Muscle layer of colon (tissue), 2 donors: ENCODE data around the gene KLHDC4.
"Not testable (repeated sequence)": the region's sequence is repeated elsewhere in the genome, so short reads cannot be mapped to it uniquely, and the experiment has no call there.

Experiments
- H3K27ac ChIP-seq: one replicate; pipeline ENCODE4 v1.7.0; 2013; ENCODE audit warnings: low read depth, mild to moderate bottlenecking, low read length, moderate library complexity
- H3K27me3 ChIP-seq, 2 donors: one replicate each; pipeline ENCODE4 v1.7.0; 2013; ENCODE audit warnings: low read length in 2 of 2, mild to moderate bottlenecking in 2 of 2; ENCODE audit not compliant: insufficient read depth in 2 of 2, control insufficient read depth in 1 of 2
- H3K36me3 ChIP-seq: one replicate; pipeline ENCODE4 v1.7.0; 2013; ENCODE audit warnings: mild to moderate bottlenecking, low read length; ENCODE audit not compliant: insufficient read depth
- H3K4me1 ChIP-seq: one replicate; pipeline ENCODE4 v1.7.0; 2013; ENCODE audit warnings: mild to moderate bottlenecking, low read length; ENCODE audit not compliant: insufficient read depth
- H3K4me3 ChIP-seq, 2 donors: one replicate each; pipeline ENCODE4 v1.7.0; 2013; ENCODE audit warnings: low read length in 2 of 2, low read depth in 1 of 2, mild to moderate bottlenecking in 1 of 2, moderate library complexity in 1 of 2
- H3K9ac ChIP-seq: one replicate; pipeline ENCODE4 v1.7.0; 2013; ENCODE audit warnings: low read length
- H3K9me3 ChIP-seq: one replicate; pipeline ENCODE4 v1.7.0; 2013; ENCODE audit warnings: mild to moderate bottlenecking, low read length
- donor health status: abdominal sarcoma.
- donor health status: Adenocarcinoma of cecum.

The KLHDC4 gene

GRCh38 chr16:87724490-87725291, 41.1 kb downstream of the KLHDC4 start:
- H3K27ac ChIP-seq = no peak overlapping the region

GRCh38 chr16:87723226-87723623, 42.6 kb downstream of the KLHDC4 start:
- H3K27ac ChIP-seq = no peak overlapping the region
- H3K9me3 ChIP-seq = no peaks in the 10 kb centered on the region
- no peak overlapping the region for H3K9ac ChIP-seq
- no peaks in the 10 kb centered on the region for H3K27me3 ChIP-seq
- peaks cover 5% of the 10 kb centered on the region for H3K36me3 ChIP-seq
- no peak overlapping the region for H3K4me3 ChIP-seq
- no peaks in the 10 kb centered on the region for H3K4me1 ChIP-seq

More at GRCh38 chr16:87724490-87725291, 41.1 kb downstream of the KLHDC4 start:
- H3K36me3 ChIP-seq = peaks cover 13% of the 10 kb centered on the region
- H3K27me3 ChIP-seq = no peaks in the 10 kb centered on the region
- H3K4me1 ChIP-seq = no peaks in the 10 kb centered on the region
- H3K4me3 ChIP-seq = no peak overlapping the region
- H3K9ac ChIP-seq = no peak overlapping the region
- no peaks in the 10 kb centered on the region for H3K9me3 ChIP-seq

- no peak overlapping the region for H3K9ac ChIP-seq
- H3K9me3 ChIP-seq = no peaks in the 10 kb centered on the region
- H3K27ac ChIP-seq = no peak overlapping the region
- no peaks in the 10 kb centered on the region for H3K4me1 ChIP-seq
- H3K4me3 ChIP-seq = no peak overlapping the region
- no peaks in the 10 kb centered on the region for H3K27me3 ChIP-seq
- peaks cover 5% of the 10 kb centered on the region for H3K36me3 ChIP-seq
Measured at GRCh38 chr16:87722590-87723225, 43.1 kb downstream of the KLHDC4 start.

GRCh38 chr16:87721622-87722585, 43.9 kb downstream of the KLHDC4 start:
- Histone ChIP-seq H3K27ac (no peak overlapping the region), H3K9me3 (no peaks in the 10 kb centered on the region), H3K27me3 (no peaks in the 10 kb centered on the region), H3K4me3 (no peak overlapping the region), H3K4me1 (no peaks in the 10 kb centered on the region), H3K36me3 (peaks cover 4% of the 10 kb centered on the region), H3K9ac (no peak overlapping the region)

GRCh38 chr16:87720446-87720845, 45.3 kb downstream of the KLHDC4 start:
- Histone ChIP-seq H3K27me3 (no peaks in the 10 kb centered on the region), H3K27ac (no peak overlapping the region), H3K4me1 (no peaks in the 10 kb centered on the region), H3K36me3 (peaks cover 4% of the 10 kb centered on the region), H3K9ac (no peak overlapping the region), H3K4me3 (no peak overlapping the region), H3K9me3 (no peaks in the 10 kb centered on the region)

GRCh38 chr16:87718831-87719230, 47.0 kb downstream of the KLHDC4 start:
- not testable (repeated sequence) for H3K4me1 ChIP-seq, H3K27ac ChIP-seq, H3K4me3 ChIP-seq, H3K9ac ChIP-seq, H3K27me3 ChIP-seq, H3K9me3 ChIP-seq, H3K36me3 ChIP-seq

GRCh38 chr16:87715658-87716057, 50.1 kb downstream of the KLHDC4 start:
- H3K27me3 ChIP-seq = no peaks in the 10 kb centered on the region
- no peaks in the 10 kb centered on the region for H3K4me1 ChIP-seq
- H3K36me3 ChIP-seq = peaks cover 10% of the 10 kb centered on the region
- no peaks in the 10 kb centered on the region for H3K9me3 ChIP-seq
- no peak overlapping the region for H3K4me3 ChIP-seq
- H3K27ac ChIP-seq = no peak overlapping the region
- H3K9ac ChIP-seq = no peak overlapping the region

- Histone ChIP-seq H3K9me3 (no peaks in the 10 kb centered on the region), H3K4me3 (no peak overlapping the region), H3K36me3 (peaks cover 14% of the 10 kb centered on the region), H3K27ac (no peak overlapping the region), H3K4me1 (no peaks in the 10 kb centered on the region), H3K9ac (no peak overlapping the region), H3K27me3 (no peaks in the 10 kb centered on the region)
Measured at GRCh38 chr16:87715231-87715630, 50.6 kb downstream of the KLHDC4 start.

- Histone ChIP-seq H3K9ac (no peak overlapping the region), H3K27me3 (no peaks in the 10 kb centered on the region), H3K9me3 (no peaks in the 10 kb centered on the region), H3K27ac (no peak overlapping the region), H3K36me3 (peaks cover 15% of the 10 kb centered on the region), H3K4me1 (no peaks in the 10 kb centered on the region), H3K4me3 (no peak overlapping the region)
Measured at GRCh38 chr16:87713451-87714229, 52.1 kb downstream of the KLHDC4 start.

- H3K4me3 ChIP-seq = no peak overlapping the region
Measured at GRCh38 chr16:87712184-87712762, 53.5 kb downstream of the KLHDC4 start.

More at GRCh38 chr16:87712184-87712762, 53.5 kb downstream of the KLHDC4 start:
- Histone ChIP-seq H3K4me1 (no peaks in the 10 kb centered on the region), H3K36me3 (peaks cover 11% of the 10 kb centered on the region), H3K9ac (no peak overlapping the region), H3K27ac (no peak overlapping the region), H3K27me3 (no peaks in the 10 kb centered on the region), H3K9me3 (no peaks in the 10 kb centered on the region)
